Camera-type eye (tissue), 1 donor: ENCODE results near the gene NDUFC2. TPM values are rescaled to one million over a fixed set of nuclear protein-coding genes. Genes with fewer than 3 reads are reported as not detected.

Source experiments
- total RNA-seq: library from RNA; depleted of rRNA; stranded (reverse); fragments of >200 nt; gene quantifications from one replicate; pipeline ENCODE4 v1.2.3, GENCODE V29; 2014

NDUFC2 gene
- total RNA-seq, result 80.4 TPM

GRCh38 chr11:78079232-78080083 lies at the start of gene NDUFC2:
TSS of gene NDUFC2 (minus strand) at chr11:78079862. CDS start at chr11:78079744, 118 bp downstream.

GRCh38 chr11:78063440-78064181 lies 16.1 kb downstream of the NDUFC2 start, which contains the start of gene THRSP:
TSS of gene THRSP (plus strand) at chr11:78063861. CDS start at chr11:78063882, 21 bp downstream.

GRCh38 chr11:78022397-78023396 lies 57.0 kb downstream of the NDUFC2 start, which contains the start of gene KCTD14:
TSS of gene KCTD14 (minus strand) at chr11:78023276. CDS start at chr11:78023249, 27 bp downstream.

Other genes starting within 250 kb of the NDUFC2 start
- gene INTS4, start 85.2 kb downstream of the NDUFC2 start, total RNA-seq, result 68.1 TPM
- 2.7 TPM for gene KCTD14, start 56.6 kb downstream of the NDUFC2 start, total RNA-seq
- gene THRSP, start 16.0 kb downstream of the NDUFC2 start, total RNA-seq, result 3.8 TPM
- 34.7 TPM for gene ALG8, start 59.8 kb upstream of the NDUFC2 start, total RNA-seq
- gene KCTD21, start 108.8 kb upstream of the NDUFC2 start, total RNA-seq, result 4.9 TPM
- 11.8 TPM for gene USP35, start 109.1 kb upstream of the NDUFC2 start, total RNA-seq